ENCODE data around the gene CIT. TPM values are rescaled to one million over a fixed set of nuclear protein-coding genes. Genes with fewer than 3 reads are reported as not detected.
A peak's percentile ranks its signal among the peaks of the same experiment; 100 is the strongest.

Gene CIT
- total and polyA plus RNA-seq, 2 experiments from 2014 or later, result 1.4 to 30.3 TPM

DNA sequence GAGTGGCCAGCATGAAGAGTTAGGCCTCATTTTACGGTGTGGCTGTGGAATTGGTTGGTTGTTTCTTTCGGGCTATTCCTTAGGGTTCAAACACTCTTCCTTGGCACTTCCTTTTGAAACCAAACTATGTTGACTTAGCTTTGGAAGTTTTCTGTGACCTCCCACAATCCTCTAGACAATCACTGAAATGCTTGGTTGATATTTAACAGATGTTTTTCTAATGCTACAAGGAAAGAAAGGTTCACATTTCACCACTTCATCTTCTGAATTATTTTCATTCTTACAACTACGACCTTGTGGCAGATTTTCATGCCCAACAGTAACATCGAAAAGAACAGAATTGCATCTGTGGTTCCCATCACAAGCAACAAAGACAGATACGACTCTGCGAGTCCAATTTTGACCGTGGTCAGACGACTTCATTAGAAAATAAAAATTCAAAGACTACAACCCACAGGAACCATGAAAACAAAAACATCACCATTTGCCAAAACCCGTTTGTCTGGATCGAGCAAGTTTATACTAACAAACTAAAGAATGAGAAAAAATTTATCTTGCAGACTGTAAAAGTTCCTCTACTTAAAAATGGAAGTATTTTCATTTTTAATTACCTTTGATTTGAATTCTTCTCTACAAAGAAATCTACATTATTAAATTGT is 192.3 kb downstream of the CIT start:
- Histone ChIP-seq H3K36me3 (peaks cover 14% of the 10 kb centered on the region), H3K4me1 (ENCODE audit: low read depth) (no peaks in the 10 kb centered on the region), H3K9me3 (ENCODE audit: low read depth) (no peaks in the 10 kb centered on the region), H3K4me3 (no peak overlapping the region), H3K27ac (no peak overlapping the region), H3K27me3 (no peaks in the 10 kb centered on the region)
- no peak for DNase-seq (ENCODE audit: low read depth in 1 of 2, low spot score in 1 of 2)
- TF ChIP-seq, protein P1, sequence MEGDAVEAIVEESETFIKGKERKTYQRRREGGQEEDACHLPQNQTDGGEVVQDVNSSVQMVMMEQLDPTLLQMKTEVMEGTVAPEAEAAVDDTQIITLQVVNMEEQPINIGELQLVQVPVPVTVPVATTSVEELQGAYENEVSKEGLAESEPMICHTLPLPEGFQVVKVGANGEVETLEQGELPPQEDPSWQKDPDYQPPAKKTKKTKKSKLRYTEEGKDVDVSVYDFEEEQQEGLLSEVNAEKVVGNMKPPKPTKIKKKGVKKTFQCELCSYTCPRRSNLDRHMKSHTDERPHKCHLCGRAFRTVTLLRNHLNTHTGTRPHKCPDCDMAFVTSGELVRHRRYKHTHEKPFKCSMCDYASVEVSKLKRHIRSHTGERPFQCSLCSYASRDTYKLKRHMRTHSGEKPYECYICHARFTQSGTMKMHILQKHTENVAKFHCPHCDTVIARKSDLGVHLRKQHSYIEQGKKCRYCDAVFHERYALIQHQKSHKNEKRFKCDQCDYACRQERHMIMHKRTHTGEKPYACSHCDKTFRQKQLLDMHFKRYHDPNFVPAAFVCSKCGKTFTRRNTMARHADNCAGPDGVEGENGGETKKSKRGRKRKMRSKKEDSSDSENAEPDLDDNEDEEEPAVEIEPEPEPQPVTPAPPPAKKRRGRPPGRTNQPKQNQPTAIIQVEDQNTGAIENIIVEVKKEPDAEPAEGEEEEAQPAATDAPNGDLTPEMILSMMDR (IDR thresholded peaks at IDR 0.05; ENCODE audit: low read depth, low read length), result no peak

DNA sequence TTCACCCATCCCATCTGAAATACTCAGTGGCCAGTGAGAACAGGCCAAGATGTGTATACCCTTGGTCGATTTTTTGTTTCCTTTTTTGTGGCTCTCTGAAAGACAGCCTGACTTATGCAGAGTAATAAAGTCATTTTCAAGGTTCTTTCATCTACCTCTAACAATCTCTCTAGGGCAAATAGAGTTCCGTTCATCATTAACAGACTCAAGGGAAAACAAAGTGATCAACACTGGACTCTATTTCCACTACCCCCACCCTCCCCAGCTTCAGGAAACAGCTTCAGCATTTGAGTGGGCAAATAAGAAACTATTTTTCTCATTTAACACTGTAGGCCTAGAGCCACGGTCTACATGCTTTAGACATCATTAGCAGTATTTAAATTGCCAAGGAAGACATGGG is 193.3 kb downstream of the CIT start:
- H3K27ac ChIP-seq, result no peak overlapping the region
- DNase-seq (ENCODE audit: low read depth in 1 of 2, low spot score in 1 of 2), result no peak
- peaks cover 22% of the 10 kb centered on the region for H3K36me3 ChIP-seq
- TF ChIP-seq, protein P1 (IDR thresholded peaks at IDR 0.05; ENCODE audit: low read depth, low read length), result no peak
- no peaks in the 10 kb centered on the region for H3K27me3 ChIP-seq
- H3K9me3 ChIP-seq (ENCODE audit: low read depth), result no peaks in the 10 kb centered on the region
- no peaks in the 10 kb centered on the region for H3K4me1 ChIP-seq (ENCODE audit: low read depth)
- no peak overlapping the region for H3K4me3 ChIP-seq

DNA sequence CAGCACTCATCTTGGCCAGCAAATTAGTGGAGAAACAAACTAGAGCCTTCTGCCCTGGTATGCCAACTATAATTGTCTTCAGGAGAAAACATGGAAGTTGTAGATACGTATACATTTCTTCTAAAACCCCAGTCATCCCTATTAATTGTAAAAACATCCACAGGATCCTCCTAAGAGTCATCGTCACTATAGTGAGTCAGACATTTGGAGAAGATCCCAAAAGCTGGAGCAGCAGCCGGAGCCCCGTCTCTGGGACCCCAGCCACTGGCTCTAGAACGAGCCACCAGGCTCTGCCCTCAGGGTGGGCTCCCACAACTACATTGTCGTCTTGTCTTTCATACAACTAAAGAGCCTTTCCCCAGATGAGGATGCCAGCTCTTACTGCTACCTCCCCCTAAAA is 193.7 kb downstream of the CIT start:
- peak in 1 of 2 donors; percentile 20 for DNase-seq (ENCODE audit: low read depth in 1 of 2, low spot score in 1 of 2)
- no peaks in the 10 kb centered on the region for H3K9me3 ChIP-seq (ENCODE audit: low read depth)
- H3K4me3 ChIP-seq, result no peak overlapping the region
- H3K36me3 ChIP-seq, result peaks cover 26% of the 10 kb centered on the region
- H3K4me1 ChIP-seq (ENCODE audit: low read depth), result no peaks in the 10 kb centered on the region
- H3K27me3 ChIP-seq, result no peaks in the 10 kb centered on the region
- TF ChIP-seq, protein P1 (IDR thresholded peaks at IDR 0.05; ENCODE audit: low read depth, low read length), result no peak
- no peak overlapping the region for H3K27ac ChIP-seq

DNA sequence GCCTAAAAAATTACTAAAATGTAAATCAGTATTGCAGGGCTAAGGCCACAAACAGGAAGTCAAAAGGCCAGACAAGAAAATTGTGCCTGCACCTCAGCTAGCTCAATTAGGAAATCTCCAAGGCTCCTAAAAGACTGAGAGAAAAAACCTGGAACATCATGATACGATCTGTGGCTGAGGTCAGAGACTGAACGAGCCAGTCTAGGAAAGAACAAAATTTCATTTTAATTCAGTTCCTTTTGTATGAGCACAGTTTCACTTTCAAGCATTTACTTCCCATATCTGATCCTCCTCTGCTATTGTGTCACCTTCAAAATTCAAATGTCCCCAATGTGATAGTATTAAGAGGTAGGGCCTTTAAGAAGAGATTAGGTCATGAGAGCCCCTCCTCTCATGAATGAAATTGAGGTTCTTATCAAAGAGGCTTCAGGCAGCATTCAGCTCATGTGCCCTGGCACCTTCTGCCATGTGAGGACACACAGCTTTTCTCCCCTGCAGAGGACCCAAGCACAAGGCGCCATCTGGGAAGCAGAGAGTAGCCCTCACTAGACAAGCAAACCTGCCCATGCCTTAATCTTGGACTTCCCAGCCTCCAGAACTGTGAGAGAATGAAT is 194.4 kb downstream of the CIT start:
- H3K4me1 ChIP-seq (ENCODE audit: low read depth), result no peaks in the 10 kb centered on the region
- no peak for DNase-seq (ENCODE audit: low read depth in 1 of 2, low spot score in 1 of 2)
- no peak overlapping the region for H3K27ac ChIP-seq
- no peaks in the 10 kb centered on the region for H3K27me3 ChIP-seq
- H3K36me3 ChIP-seq, result peaks cover 32% of the 10 kb centered on the region
- H3K4me3 ChIP-seq, result no peak overlapping the region
- TF ChIP-seq, protein P1 (IDR thresholded peaks at IDR 0.05; ENCODE audit: low read depth, low read length), result no peak
- H3K9me3 ChIP-seq (ENCODE audit: low read depth), result no peaks in the 10 kb centered on the region

DNA sequence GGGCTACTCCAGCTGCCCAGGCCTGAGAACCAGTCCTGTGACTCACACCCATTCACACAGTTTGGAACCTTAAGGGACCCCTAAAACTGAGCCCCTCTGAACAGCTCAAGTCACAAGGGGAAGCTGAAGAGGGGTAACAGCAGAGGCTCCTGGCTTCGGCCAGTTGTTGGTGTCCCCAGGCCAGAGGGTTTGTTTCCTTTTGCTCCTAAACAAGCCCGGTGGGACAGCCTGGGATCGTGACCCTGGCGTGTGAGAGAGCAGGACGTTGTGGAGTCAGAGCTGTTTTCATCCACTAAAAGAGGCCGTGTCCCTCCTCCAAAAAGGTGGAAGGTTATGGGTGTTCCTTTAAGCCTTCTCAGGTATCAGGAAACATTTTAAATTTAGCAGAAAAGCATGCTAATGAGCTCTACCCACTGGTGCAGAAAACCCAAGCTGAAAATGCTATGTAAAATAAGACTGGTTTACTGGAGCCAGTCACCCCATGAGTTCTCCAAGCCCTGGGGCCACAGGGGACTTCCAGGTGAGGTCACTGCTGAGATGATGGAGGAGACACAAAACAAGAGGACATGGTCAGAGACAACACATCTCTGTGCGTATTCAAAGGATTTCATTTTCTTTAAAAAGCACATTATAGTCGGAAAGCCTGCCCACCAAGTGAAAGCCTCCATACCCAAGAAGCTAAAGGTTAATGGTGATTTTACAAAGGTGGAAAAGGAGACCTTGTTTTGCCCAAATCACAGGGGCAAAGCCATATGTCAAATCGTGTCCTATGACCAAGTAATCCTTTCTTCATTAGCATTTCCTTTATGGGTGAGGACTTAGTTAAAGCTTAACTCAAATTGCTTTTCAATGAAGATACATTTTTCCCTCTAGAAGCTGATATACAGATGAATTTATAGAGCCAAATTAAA is 195.1 kb downstream of the CIT start:
- peaks cover 37% of the 10 kb centered on the region for H3K36me3 ChIP-seq
- TF ChIP-seq, protein P1 (IDR thresholded peaks at IDR 0.05; ENCODE audit: low read depth, low read length), result no peak
- H3K4me1 ChIP-seq (ENCODE audit: low read depth), result no peaks in the 10 kb centered on the region
- no peaks in the 10 kb centered on the region for H3K9me3 ChIP-seq (ENCODE audit: low read depth)
- H3K4me3 ChIP-seq, result no peak overlapping the region
- H3K27ac ChIP-seq, result peak overlapping the region; percentile 39
- DNase-seq (ENCODE audit: low read depth in 1 of 2, low spot score in 1 of 2), result no peak
- H3K27me3 ChIP-seq, result no peaks in the 10 kb centered on the region

Data from cardiac muscle cell (in vitro differentiated cells and primary cell).